SK-N-SH (cell line): ENCODE data around the gene GALNT13.

Experiments used
- CTCF ChIP-seq: fragments of 200-600 bp; sonication (generic); IDR thresholded peaks from 2 replicates; pipeline ENCODE4 v1.6.1; 2017; ENCODE audit warnings: antibody characterized with exemption, mild to moderate bottlenecking, moderate library complexity
- EZH2phosphoT487 ChIP-seq: fragments of 200-600 bp; sonication (generic); IDR thresholded peaks from 2 replicates; pipeline ENCODE4 v1.6.1; 2017; ENCODE audit warnings: low read depth, mixed run types, mild to moderate bottlenecking, antibody characterized with exemption, moderate library complexity, borderline replicate concordance
- FOSL2 ChIP-seq: IDR thresholded peaks from 2 replicates; pipeline ENCODE4 v1.4.0; 2012; ENCODE audit warnings: low read depth, mild to moderate bottlenecking, moderate library complexity, borderline replicate concordance
- GABPA ChIP-seq: IDR thresholded peaks from 2 replicates; pipeline ENCODE4 v1.4.0; 2012; ENCODE audit warnings: low read depth, mild to moderate bottlenecking
- GATA2 ChIP-seq: sonication (generic); formaldehyde crosslinking; IDR thresholded peaks from 2 replicates; pipeline ENCODE4 v1.5.0; 2020; ENCODE audit warnings: mild to moderate bottlenecking, missing genetic modification reagents
- MEF2A ChIP-seq: IDR thresholded peaks from 2 replicates; pipeline ENCODE4 v1.4.0; 2012; ENCODE audit warnings: low read depth, borderline replicate concordance
- MXI1 ChIP-seq: IDR thresholded peaks from 2 replicates; pipeline ENCODE4 v1.6.1; 2012; ENCODE audit warnings: mild to moderate bottlenecking, low read depth, low read length, improper control_type of control experiment
- RFX5 ChIP-seq: IDR thresholded peaks from 2 replicates; pipeline ENCODE4 v1.6.1; 2012; ENCODE audit warnings: mild to moderate bottlenecking, improper control_type of control experiment, low read length
- RXRA ChIP-seq: IDR thresholded peaks from 2 replicates; pipeline ENCODE4 v1.4.0; 2012; ENCODE audit warnings: low read depth, mild to moderate bottlenecking, borderline replicate concordance
- USF1 ChIP-seq: IDR thresholded peaks from 2 replicates; pipeline ENCODE4 v1.4.0; 2012; ENCODE audit warnings: low read depth, borderline replicate concordance
- USF2 ChIP-seq: fragments of 150-350 bp; IDR thresholded peaks from 2 replicates; pipeline ENCODE4 v1.6.1; 2017; ENCODE audit warnings: antibody characterized with exemption, low read length, low read depth, borderline replicate concordance

GRCh38 chr2:154263206-154263605 lies 391.5 kb downstream of the GALNT13 start:
- TF ChIP-seq CTCF (no peak), MXI1 (no peak), USF1 (no peak), EZH2phosphoT487 (no peak), RXRA (no peak), USF2 (no peak), FOSL2 (no peak), GABPA (no peak), RFX5 (no peak), MEF2A (no peak), GATA2 (CRISPR knock-in tag) (no peak)
